HG03045 (cell line): ENCODE measurements around the gene BOD1L1.

Source experiments
- ATAC-seq: cut with Tn5 transposase; IDR thresholded peaks from one replicate; pipeline ENCODE4 v1.9.1; 2021; ENCODE audit warnings: mild to moderate bottlenecking, moderate library complexity; ENCODE audit not compliant: unreplicated experiment

The BOD1L1 gene

GRCh38 chr4:13527192-13527980 is 100.1 kb downstream of the BOD1L1 start:
- ATAC-seq, result no peak

- no peak for ATAC-seq
These were observed 100.9 kb downstream of the BOD1L1 start for GRCh38 chr4:13526658-13527057.

GRCh38 chr4:13525606-13526281 is 101.8 kb downstream of the BOD1L1 start:
- no peak for ATAC-seq

- ATAC-seq, result no peak
These were observed 102.9 kb downstream of the BOD1L1 start for GRCh38 chr4:13524504-13525243.

- no peak for ATAC-seq
These were observed 103.7 kb downstream of the BOD1L1 start for GRCh38 chr4:13523591-13524503.

GRCh38 chr4:13523105-13523477 is 104.4 kb downstream of the BOD1L1 start:
- no peak for ATAC-seq

- no peak for ATAC-seq
These were observed 105.0 kb downstream of the BOD1L1 start for GRCh38 chr4:13522282-13523104.

- ATAC-seq, result no peak
These were observed 106.5 kb downstream of the BOD1L1 start for GRCh38 chr4:13521047-13521446.
